Measurements from ENCODE around the gene LRP1B.

GRCh38 chr2:140770645-140771044 lies 1360.2 kb downstream of the LRP1B start:
- TF ChIP-seq POLR2AphosphoS5 (IDR thresholded peaks at IDR 0.05) (no peak), CTCF (IDR thresholded peaks at IDR 0.05) (no peak), POLR2A (IDR thresholded peaks at IDR 0.05) (no peak)
